Breast epithelium (tissue), 4 donors: ENCODE results near the gene RECQL5. TPM values are rescaled to one million over a fixed set of nuclear protein-coding genes. Genes with fewer than 3 reads are reported as not detected.

Source experiments
- DNase-seq, 2 donors: peaks; one replicate each; pipeline ENCODE4 v3.0.0-alpha.2; 2019; ENCODE audit warnings: low spot score in 2 of 2
- H3K27ac ChIP-seq, 2 donors: fragments of 200-600 bp; sonication (generic) in 1 of 2; one replicate each; pipeline ENCODE4 v1.5.1; 2016 to 2019; ENCODE audit warnings: mild to moderate bottlenecking in 1 of 2
- H3K27me3 ChIP-seq, 2 donors: fragments of 200-600 bp; sonication (generic) in 1 of 2; one replicate each; pipeline versions ENCODE4 v1.5.1 to v1.6.0; 2017 to 2019; ENCODE audit warnings: control low read depth in 1 of 2, mild to moderate bottlenecking in 1 of 2
- H3K36me3 ChIP-seq: fragments of 200-600 bp; one replicate; pipeline ENCODE4 v1.5.1; 2019
- H3K4me1 ChIP-seq, 2 donors: fragments of 200-600 bp; sonication (generic); one replicate each; pipeline ENCODE4 v1.5.1; 2016 to 2019; ENCODE audit warnings: control low read depth in 1 of 2
- H3K4me3 ChIP-seq, 3 donors: fragments of 200-600 bp; sonication (generic); 1 replicate in 2 of 3; 2 replicates in 1 of 3; pipeline ENCODE4 v1.5.1; 2016 to 2019; ENCODE audit warnings: mild to moderate bottlenecking in 3 of 3, moderate library complexity in 2 of 3
- H3K9me3 ChIP-seq, 2 donors: fragments of 200-600 bp; sonication (generic) in 1 of 2; one replicate each; pipeline ENCODE4 v1.5.1; 2016 to 2019; ENCODE audit warnings: control low read depth in 1 of 2
- POLR2A ChIP-seq: fragments of 450-650 bp; IDR thresholded peaks from one replicate; pipeline ENCODE4 v1.6.1; 2016; ENCODE audit warnings: antibody characterized with exemption, mild to moderate bottlenecking, moderate library complexity
- POLR2AphosphoS5 ChIP-seq, 3 donors: sonication (generic); formaldehyde crosslinking; IDR thresholded peaks; one replicate each; pipeline ENCODE4 v1.6.1; 2017; ENCODE audit warnings: antibody characterized with exemption in 3 of 3
- intact Hi-C: fragments of 100-400 bp; cut with DNase I; formaldehyde crosslinking; loops from one replicate; pipeline ENCODE4 v1.15.1; 2023; ENCODE audit warnings: low total_unique reads
- total RNA-seq, 3 donors: library from RNA; depleted of rRNA; stranded (reverse); fragments of >200 nt; gene quantifications; one replicate each; pipeline ENCODE4 v1.1.0, GENCODE V29; 2016
- TF ChIP-seq, protein P1 (sequence below), 3 donors: fragments of 450-650 bp; IDR thresholded peaks; one replicate each; pipeline ENCODE4 v1.5.1; 2016 to 2017; ENCODE audit warnings: antibody characterized with exemption in 3 of 3, mild to moderate bottlenecking in 3 of 3, moderate library complexity in 3 of 3

Gene RECQL5
- total RNA-seq, 3 donors from 2014 or later = 10.7 to 22.8 (median 14.1) TPM

DNA sequence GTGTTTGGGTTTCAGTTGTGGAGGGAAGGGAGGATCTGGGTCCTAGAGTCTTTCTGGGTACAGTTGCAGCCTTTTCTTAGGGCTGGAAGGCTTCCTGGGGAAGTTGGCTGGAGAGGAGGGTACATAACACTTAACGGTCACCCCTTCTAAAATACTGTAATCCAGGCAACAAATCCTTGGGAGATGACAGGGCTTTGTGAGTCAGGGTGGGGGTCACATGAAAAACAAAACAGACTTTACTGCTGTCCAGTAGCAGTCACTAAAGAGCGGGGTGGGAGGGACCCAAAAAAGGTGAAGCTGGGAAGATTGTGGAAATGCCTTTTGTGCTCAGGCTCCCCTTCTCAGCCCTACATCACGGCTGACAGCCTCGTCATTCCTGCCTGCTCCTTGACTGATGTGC is 6.5 kb upstream of the RECQL5 start:
- no peak overlapping the region for H3K4me3 ChIP-seq
- no peaks in the 10 kb centered on the region for H3K27me3 ChIP-seq
- intact Hi-C loops = no loop called here
- no peak for TF ChIP-seq POLR2AphosphoS5 (IDR thresholded peaks at IDR 0.05)
- TF ChIP-seq, protein P1, sequence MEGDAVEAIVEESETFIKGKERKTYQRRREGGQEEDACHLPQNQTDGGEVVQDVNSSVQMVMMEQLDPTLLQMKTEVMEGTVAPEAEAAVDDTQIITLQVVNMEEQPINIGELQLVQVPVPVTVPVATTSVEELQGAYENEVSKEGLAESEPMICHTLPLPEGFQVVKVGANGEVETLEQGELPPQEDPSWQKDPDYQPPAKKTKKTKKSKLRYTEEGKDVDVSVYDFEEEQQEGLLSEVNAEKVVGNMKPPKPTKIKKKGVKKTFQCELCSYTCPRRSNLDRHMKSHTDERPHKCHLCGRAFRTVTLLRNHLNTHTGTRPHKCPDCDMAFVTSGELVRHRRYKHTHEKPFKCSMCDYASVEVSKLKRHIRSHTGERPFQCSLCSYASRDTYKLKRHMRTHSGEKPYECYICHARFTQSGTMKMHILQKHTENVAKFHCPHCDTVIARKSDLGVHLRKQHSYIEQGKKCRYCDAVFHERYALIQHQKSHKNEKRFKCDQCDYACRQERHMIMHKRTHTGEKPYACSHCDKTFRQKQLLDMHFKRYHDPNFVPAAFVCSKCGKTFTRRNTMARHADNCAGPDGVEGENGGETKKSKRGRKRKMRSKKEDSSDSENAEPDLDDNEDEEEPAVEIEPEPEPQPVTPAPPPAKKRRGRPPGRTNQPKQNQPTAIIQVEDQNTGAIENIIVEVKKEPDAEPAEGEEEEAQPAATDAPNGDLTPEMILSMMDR (IDR thresholded peaks at IDR 0.05) = no peak
- no peak for TF ChIP-seq POLR2A
- no peak overlapping the region for H3K27ac ChIP-seq
- no peaks in the 10 kb centered on the region for H3K9me3 ChIP-seq
- H3K36me3 ChIP-seq = peaks cover 7% of the 10 kb centered on the region
- no peaks in the 10 kb centered on the region for H3K4me1 ChIP-seq
- DNase-seq = no peak

GRCh38 chr17:75672011-75672410 is 5.1 kb upstream of the RECQL5 start:
- Histone ChIP-seq H3K9me3 (no peaks in the 10 kb centered on the region), H3K4me3 (no peak overlapping the region), H3K27me3 (no peaks in the 10 kb centered on the region), H3K4me1 (no peaks in the 10 kb centered on the region), H3K27ac (no peak overlapping the region), H3K36me3 (peaks cover 7% of the 10 kb centered on the region)
- no peak for DNase-seq
- TF ChIP-seq, protein P1 (IDR thresholded peaks at IDR 0.05) = no peak
- TF ChIP-seq POLR2A (no peak), POLR2AphosphoS5 (IDR thresholded peaks at IDR 0.05) (no peak)
- intact Hi-C loops = no loop called here

- Histone ChIP-seq H3K4me3 (no peak overlapping the region), H3K36me3 (peaks cover 7% of the 10 kb centered on the region), H3K9me3 (no peaks in the 10 kb centered on the region), H3K27ac (no peak overlapping the region), H3K27me3 (no peaks in the 10 kb centered on the region), H3K4me1 (peaks cover 0 to 6% of the 10 kb centered on the region in 2 donors)
- TF ChIP-seq POLR2A (no peak), POLR2AphosphoS5 (IDR thresholded peaks at IDR 0.05) (no peak)
- TF ChIP-seq, protein P1 (IDR thresholded peaks at IDR 0.05) = no peak
- intact Hi-C loops = no loop called here
- no peak for DNase-seq
Observed at GRCh38 chr17:75670868-75671267, 3.9 kb upstream of the RECQL5 start.

DNA sequence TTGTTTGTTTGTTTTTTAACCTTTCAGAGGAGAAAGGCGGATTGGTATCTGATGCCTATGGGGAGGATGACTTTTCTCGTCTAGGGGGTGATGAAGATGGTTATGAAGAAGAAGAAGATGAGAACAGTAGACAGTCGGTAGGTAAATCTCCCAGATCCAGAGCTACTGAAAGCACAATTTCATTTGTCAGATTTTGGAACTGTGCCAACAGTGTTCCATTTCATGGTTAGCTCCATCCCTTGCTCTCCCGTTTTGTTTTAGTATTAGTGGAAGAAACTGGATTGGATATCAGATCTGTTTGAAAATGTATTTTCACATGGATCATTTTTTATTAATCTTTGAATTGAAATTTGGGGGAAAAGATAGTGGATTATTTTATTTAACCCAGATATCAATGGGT is 1.5 kb upstream of the RECQL5 start:
- H3K27ac ChIP-seq = no peak overlapping the region
- DNase-seq = no peak
- peaks cover 0 to 6% of the 10 kb centered on the region in 2 donors for H3K4me1 ChIP-seq
- H3K27me3 ChIP-seq = no peaks in the 10 kb centered on the region
- H3K9me3 ChIP-seq = no peaks in the 10 kb centered on the region
- peak overlapping the region in 1 of 3 donors; percentile 68 for H3K4me3 ChIP-seq
- H3K36me3 ChIP-seq = peaks cover 7% of the 10 kb centered on the region
- intact Hi-C loops = no loop called here
- TF ChIP-seq POLR2A (no peak), POLR2AphosphoS5 (IDR thresholded peaks at IDR 0.05) (no peak)
- TF ChIP-seq, protein P1 (IDR thresholded peaks at IDR 0.05) = no peak

DNA sequence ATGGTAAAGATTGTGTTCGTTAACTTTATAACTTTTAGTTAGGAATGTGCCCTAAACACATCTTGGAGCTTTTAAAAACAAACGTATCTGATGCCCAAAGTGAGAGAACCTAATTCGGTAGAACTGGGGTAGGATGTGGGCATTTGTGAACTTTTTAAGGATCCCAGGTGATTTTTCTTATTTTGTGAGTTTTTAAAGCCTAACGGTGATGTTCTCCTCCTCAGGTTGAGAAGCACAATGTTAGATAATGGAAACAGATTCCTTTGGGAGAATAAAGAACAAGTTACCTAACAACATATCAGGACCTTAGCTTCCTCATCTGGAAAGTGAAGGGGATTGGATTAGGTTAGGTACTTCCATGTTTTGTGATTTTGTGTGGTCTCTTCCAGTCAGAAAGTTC is 871 bp upstream of the RECQL5 start:
- peak overlapping the region; percentile 68 to 92 (median 89) for H3K4me3 ChIP-seq
- peaks cover 7% of the 10 kb centered on the region for H3K36me3 ChIP-seq
- H3K9me3 ChIP-seq = no peaks in the 10 kb centered on the region
- intact Hi-C loops = no loop called here
- DNase-seq = no peak
- peak overlapping the region; percentile 93 to 96 for H3K27ac ChIP-seq
- H3K27me3 ChIP-seq = no peaks in the 10 kb centered on the region
- no peak for TF ChIP-seq POLR2AphosphoS5 (IDR thresholded peaks at IDR 0.05)
- TF ChIP-seq, protein P1 (IDR thresholded peaks at IDR 0.05) = no peak
- TF ChIP-seq POLR2A = no peak
- peaks cover 0 to 6% of the 10 kb centered on the region in 2 donors for H3K4me1 ChIP-seq
